PC-3 (cell line): ENCODE data around the gene NAV2. TPM values are rescaled to one million over a fixed set of nuclear protein-coding genes. Genes with fewer than 3 reads are reported as not detected.

Experiments
- ATAC-seq: fragments of 200-7000 bp; cut with Tn5 transposase; 2 replicates; pipeline ENCODE4 v1.9.1; 2020; ENCODE audit warnings: mild to moderate bottlenecking, moderate library complexity
- BruUV-seq: library from RNA; stranded (reverse); fragments of 400-500 nt; replicated peaks from 2 replicates; lab custom pipeline; 2021; lab: Mats Ljungman, UMichigan
- CTCF ChIA-PET: fragments of 300-600 bp; sonication (Branson Sonifier 250); formaldehyde crosslinking; loops from one replicate; lab custom pipeline; 2022; ENCODE audit warnings: antibody characterized with exemption; lab: Charles Lee
- POLR2A ChIA-PET: fragments of 300-600 bp; sonication (Branson Sonifier 250); formaldehyde crosslinking; loops from one replicate; lab custom pipeline; 2022; ENCODE audit warnings: antibody characterized with exemption; ENCODE audit not compliant: unreplicated experiment; lab: Charles Lee
- DNase-seq: peaks from one replicate; pipeline ENCODE4 v3.0.0-alpha.2; 2015
- H2AFZ ChIP-seq: fragments of 300-600 bp; sonication (generic); 2 replicates; pipeline ENCODE4 v1.6.0; 2016; ENCODE audit warnings: antibody characterized with exemption, low read length
- H3F3A ChIP-seq: fragments of 300-600 bp; sonication (generic); one replicate; pipeline ENCODE4 v1.6.0; 2017; ENCODE audit warnings: antibody characterized with exemption, low read length, control low read depth, mild to moderate bottlenecking; ENCODE audit not compliant: unreplicated experiment
- H3K27ac ChIP-seq: fragments of 300-600 bp; sonication (generic); 2 replicates; pipeline ENCODE4 v1.5.1; 2016; ENCODE audit warnings: mild to moderate bottlenecking, low read length
- H3K27me3 ChIP-seq: fragments of 300-600 bp; sonication (generic); 2 replicates; pipeline ENCODE4 v1.6.1; 2016; ENCODE audit warnings: low read length, mixed read lengths
- H3K36me3 ChIP-seq: fragments of 300-600 bp; sonication (generic); 2 replicates; pipeline ENCODE4 v1.6.1; 2016; ENCODE audit warnings: low read depth, mixed run types, low read length, mixed read lengths
- H3K4me1 ChIP-seq: fragments of 300-600 bp; sonication (generic); 2 replicates; pipeline ENCODE4 v1.5.1; 2016; ENCODE audit warnings: low read length; ENCODE audit not compliant: insufficient read depth
- H3K4me2 ChIP-seq: fragments of 300-600 bp; sonication (generic); 2 replicates; pipeline ENCODE4 v1.6.0; 2016; ENCODE audit warnings: low read length
- H3K4me3 ChIP-seq: fragments of 300-600 bp; sonication (generic); 2 replicates; pipeline ENCODE4 v1.5.1; 2016; ENCODE audit warnings: mild to moderate bottlenecking, low read length, mixed read lengths
- H3K79me2 ChIP-seq: fragments of 300-600 bp; sonication (generic); 2 replicates; pipeline ENCODE4 v1.6.1; 2017; ENCODE audit warnings: low read length, mixed read lengths
- H3K9ac ChIP-seq: fragments of 300-600 bp; sonication (generic); 2 replicates; pipeline ENCODE4 v1.6.0; 2016; ENCODE audit warnings: mild to moderate bottlenecking, low read length
- H3K9me2 ChIP-seq: fragments of 300-600 bp; sonication (generic); replicated peaks from 2 replicates; pipeline ENCODE4 v1.6.1; 2016; ENCODE audit warnings: mixed run types, low read length, mixed read lengths
- H3K9me3 ChIP-seq: fragments of 300-600 bp; sonication (generic); 2 replicates; pipeline ENCODE4 v1.6.1; 2016; ENCODE audit warnings: low read length, mixed read lengths
- H4K20me1 ChIP-seq: fragments of 300-600 bp; sonication (generic); 2 replicates; pipeline ENCODE4 v1.6.1; 2016; ENCODE audit warnings: low read length, mixed read lengths
- EZH2 ChIP-seq: fragments of 300-600 bp; sonication (generic); IDR thresholded peaks from one replicate; pipeline ENCODE4 v1.6.1; 2017; ENCODE audit warnings: antibody characterized with exemption, mild to moderate bottlenecking, low read length; ENCODE audit not compliant: unreplicated experiment
- EZH2phosphoT487 ChIP-seq: fragments of 300-600 bp; sonication (generic); IDR thresholded peaks from 2 replicates; pipeline ENCODE4 v1.6.1; 2018; ENCODE audit warnings: mild to moderate bottlenecking, antibody characterized with exemption, low read length, borderline replicate concordance
- intact Hi-C: fragments of 100-400 bp; cut with micrococcal nuclease; formaldehyde crosslinking; loops from 2 replicates; pipeline ENCODE4 v1.9.0; 2023
- total RNA-seq: library from RNA; depleted of rRNA; stranded (reverse); fragments of >200 nt; gene quantifications from 2 replicates; pipeline ENCODE4 v1.2.3, GENCODE V29; 2014
- TF ChIP-seq, protein P1 (sequence below): fragments of 300-600 bp; sonication (generic); conservative IDR thresholded peaks from 2 replicates; pipeline ENCODE4 v1.5.1; 2017; ENCODE audit warnings: antibody characterized with exemption, low read depth, mild to moderate bottlenecking, low read length

NAV2 gene
- total RNA-seq, 1 experiment from 2014 or later = 10.4 TPM

DNA sequence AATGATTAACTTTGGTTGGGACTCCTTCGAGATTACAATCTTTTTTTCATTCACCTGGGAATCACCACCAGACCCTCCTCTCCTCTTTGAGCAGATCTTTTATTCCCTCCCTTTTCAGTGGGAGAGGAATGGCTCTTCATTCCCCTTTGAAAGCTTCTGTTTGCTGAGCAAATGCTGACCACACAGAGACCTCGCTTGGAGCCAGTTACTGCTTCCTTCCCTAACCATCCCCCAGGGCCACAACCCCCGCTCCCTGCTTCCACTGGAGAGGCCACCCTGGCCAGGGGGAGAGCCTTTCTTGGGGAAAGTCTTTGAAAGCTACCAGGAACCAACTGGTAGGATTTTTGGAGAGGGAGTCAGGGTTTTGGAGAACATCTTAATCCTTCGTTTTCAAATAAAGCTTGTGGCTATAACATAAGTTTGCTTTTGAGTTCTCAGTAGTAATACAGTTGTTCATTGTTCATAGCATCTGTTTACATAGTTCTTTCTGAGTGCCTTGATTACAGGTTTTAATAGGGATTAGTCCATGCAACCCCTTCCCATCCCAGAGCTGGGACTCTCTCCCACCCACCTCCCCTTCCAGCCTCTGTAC is 309.2 kb downstream of the NAV2 start:
- no peaks in the 10 kb centered on the region for H3K9me3 ChIP-seq
- peak overlapping the region; percentile 77 for H3K27ac ChIP-seq
- no peaks in the 10 kb centered on the region for H3K36me3 ChIP-seq
- peak overlapping the region; percentile 32 for H3K4me2 ChIP-seq
- ChIA-PET CTCF (interaction anchor here (0.7 kb wide), 1 partner anchor 271 kb away, joined by 3 read pairs; no protein-coding TSS in a partner anchor), POLR2A (no interaction called here)
- peaks cover 4% of the 10 kb centered on the region for H3F3A ChIP-seq
- H3K4me1 ChIP-seq = peaks cover 28% of the 10 kb centered on the region
- peak overlapping the region; percentile 40; the same call in 1 of the 2 replicates for H3K9ac ChIP-seq
- H3K4me3 ChIP-seq = no peak overlapping the region
- no peaks in the 10 kb centered on the region for H3K9me2 ChIP-seq
- TF ChIP-seq EZH2phosphoT487 (no peak), EZH2 (no peak)
- TF ChIP-seq, protein P1, sequence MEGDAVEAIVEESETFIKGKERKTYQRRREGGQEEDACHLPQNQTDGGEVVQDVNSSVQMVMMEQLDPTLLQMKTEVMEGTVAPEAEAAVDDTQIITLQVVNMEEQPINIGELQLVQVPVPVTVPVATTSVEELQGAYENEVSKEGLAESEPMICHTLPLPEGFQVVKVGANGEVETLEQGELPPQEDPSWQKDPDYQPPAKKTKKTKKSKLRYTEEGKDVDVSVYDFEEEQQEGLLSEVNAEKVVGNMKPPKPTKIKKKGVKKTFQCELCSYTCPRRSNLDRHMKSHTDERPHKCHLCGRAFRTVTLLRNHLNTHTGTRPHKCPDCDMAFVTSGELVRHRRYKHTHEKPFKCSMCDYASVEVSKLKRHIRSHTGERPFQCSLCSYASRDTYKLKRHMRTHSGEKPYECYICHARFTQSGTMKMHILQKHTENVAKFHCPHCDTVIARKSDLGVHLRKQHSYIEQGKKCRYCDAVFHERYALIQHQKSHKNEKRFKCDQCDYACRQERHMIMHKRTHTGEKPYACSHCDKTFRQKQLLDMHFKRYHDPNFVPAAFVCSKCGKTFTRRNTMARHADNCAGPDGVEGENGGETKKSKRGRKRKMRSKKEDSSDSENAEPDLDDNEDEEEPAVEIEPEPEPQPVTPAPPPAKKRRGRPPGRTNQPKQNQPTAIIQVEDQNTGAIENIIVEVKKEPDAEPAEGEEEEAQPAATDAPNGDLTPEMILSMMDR = no peak
- H3K27me3 ChIP-seq = no peaks in the 10 kb centered on the region
- no peaks in the 10 kb centered on the region for H3K79me2 ChIP-seq
- BruUV-seq = no TSS peak
- H4K20me1 ChIP-seq = no peaks in the 10 kb centered on the region
- peak; percentile 41 for ATAC-seq
- no peak overlapping the region for H2AFZ ChIP-seq
- no peak for DNase-seq
- intact Hi-C loops = no loop called here

DNA sequence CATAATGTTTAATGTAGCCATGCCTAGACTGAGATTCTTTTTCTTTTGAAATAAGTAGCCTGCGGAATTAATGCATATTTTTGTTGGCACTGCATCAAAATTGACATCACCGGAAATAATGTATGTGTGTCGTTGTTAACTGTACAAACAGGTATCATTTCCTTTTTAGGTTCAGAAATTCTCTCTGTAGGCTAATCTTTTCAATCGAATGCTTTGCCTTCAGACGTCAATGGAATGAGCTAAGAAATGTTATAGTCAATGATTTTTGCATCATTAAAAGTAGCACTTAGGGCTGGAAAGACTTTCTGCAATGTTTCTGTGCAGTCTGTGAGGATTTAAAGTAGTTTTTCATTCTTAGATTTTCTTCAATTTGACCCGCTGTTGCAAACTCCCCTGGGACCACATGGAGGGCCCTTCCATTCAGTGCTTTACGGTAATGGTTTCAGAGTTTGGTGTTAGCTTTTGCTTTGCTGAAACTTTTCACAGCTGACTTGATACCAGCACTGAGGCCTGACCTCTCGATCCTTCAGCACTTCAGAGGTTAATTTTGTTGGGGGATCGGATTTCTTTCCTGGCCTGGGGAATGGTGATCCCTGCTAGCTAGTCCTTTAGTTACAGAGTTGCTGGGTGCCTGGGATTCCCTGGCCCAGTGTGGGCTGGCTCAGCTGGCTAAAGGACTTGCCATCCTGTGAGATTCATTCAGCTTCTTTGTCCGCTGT is 309.9 kb downstream of the NAV2 start:
- Histone ChIP-seq H3K36me3 (no peaks in the 10 kb centered on the region), H3K9me3 (no peaks in the 10 kb centered on the region), H3F3A (peaks cover 4% of the 10 kb centered on the region), H3K27ac (peak overlapping the region; percentile 77), H3K4me2 (peak overlapping the region; percentile 32), H3K27me3 (no peaks in the 10 kb centered on the region), H2AFZ (no peak overlapping the region), H3K79me2 (no peaks in the 10 kb centered on the region), H3K9ac (peak overlapping the region; percentile 52; the same call in 1 of the 2 replicates), H3K4me3 (no peak overlapping the region), H3K4me1 (peaks cover 33% of the 10 kb centered on the region), H4K20me1 (no peaks in the 10 kb centered on the region), H3K9me2 (no peaks in the 10 kb centered on the region)
- TF ChIP-seq, protein P1 = no peak
- TF ChIP-seq EZH2 (no peak), EZH2phosphoT487 (no peak)
- ChIA-PET CTCF (no interaction called here), POLR2A (no interaction called here)
- intact Hi-C loops = no loop called here
- ATAC-seq = no peak; the same call in 1 of the 2 replicates
- no TSS peak for BruUV-seq
- DNase-seq = peak; percentile 68

DNA sequence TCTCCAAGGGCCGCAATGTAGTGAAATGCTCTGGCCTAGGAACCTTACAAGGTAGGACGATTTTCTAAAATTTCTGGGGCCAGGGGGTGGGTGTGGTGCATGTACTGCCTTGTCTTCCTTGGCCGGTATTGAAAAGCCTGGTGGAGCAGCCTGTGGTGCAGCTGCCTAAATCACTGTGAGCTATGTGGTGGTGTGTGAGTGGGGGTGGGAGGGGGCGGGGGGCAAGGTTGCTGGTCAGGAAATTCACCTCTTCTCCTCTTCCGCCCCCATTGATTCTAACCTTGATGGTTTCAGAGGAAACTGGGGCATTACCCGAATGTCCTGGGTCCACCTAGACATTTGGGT is 310.4 kb downstream of the NAV2 start:
- TF ChIP-seq EZH2 = no peak
- no peak for TF ChIP-seq EZH2phosphoT487
- TF ChIP-seq, protein P1 = no peak
- H3K79me2 ChIP-seq = no peaks in the 10 kb centered on the region
- CTCF ChIA-PET = no interaction called here
- peaks cover 38% of the 10 kb centered on the region for H3K4me1 ChIP-seq
- H3K4me2 ChIP-seq = peak overlapping the region; percentile 32; the same call in 1 of the 2 replicates
- no TSS peak for BruUV-seq
- intact Hi-C loops = no loop called here
- no peaks in the 10 kb centered on the region for H3K36me3 ChIP-seq
- H4K20me1 ChIP-seq = no peaks in the 10 kb centered on the region
- ATAC-seq (no peak), DNase-seq (no peak)
- H3K9me2 ChIP-seq = no peaks in the 10 kb centered on the region
- peak overlapping the region; percentile 52; the same call in 1 of the 2 replicates for H3K9ac ChIP-seq
- peaks cover 4% of the 10 kb centered on the region for H3F3A ChIP-seq
- H2AFZ ChIP-seq = no peak overlapping the region
- H3K27ac ChIP-seq = peak overlapping the region; percentile 77
- H3K9me3 ChIP-seq = no peaks in the 10 kb centered on the region
- no peaks in the 10 kb centered on the region for H3K27me3 ChIP-seq
- no peak overlapping the region for H3K4me3 ChIP-seq
- POLR2A ChIA-PET = no interaction called here
